Uterus (tissue), 2 donors: ENCODE measurements around the gene MIGA2.

Experiments used
- CTCF ChIP-seq, 4 experiments: fragments of 200-600 bp in 2 of 4; fragments of 450-650 bp in 2 of 4; sonication (generic) in 2 of 4; IDR thresholded peaks; one replicate each; pipeline ENCODE4 v1.5.1; 2016 to 2019; ENCODE audit warnings: antibody characterized with exemption in 4 of 4, mild to moderate bottlenecking in 2 of 4, moderate library complexity in 1 of 4
- POLR2A ChIP-seq, 2 donors: fragments of 450-650 bp; IDR thresholded peaks; one replicate each; pipeline ENCODE4 v1.6.1; 2016; ENCODE audit warnings: antibody characterized with exemption in 2 of 2, mild to moderate bottlenecking in 1 of 2, moderate library complexity in 1 of 2

GRCh38 chr9:129027685-129028191 is 8.7 kb upstream of the MIGA2 start:
- TF ChIP-seq CTCF (IDR thresholded peaks at IDR 0.05) (no peak), POLR2A (IDR thresholded peaks at IDR 0.05) (no peak)
